HG02763 (cell line): Measurements from ENCODE around the gene MDGA2.
"Not testable (repeated sequence)": the region's sequence is repeated elsewhere in the genome, so short reads cannot be mapped to it uniquely, and the experiment has no call there.

Experiments
- ATAC-seq: cut with Tn5 transposase; IDR thresholded peaks from one replicate; pipeline ENCODE4 v1.9.1; 2021; ENCODE audit warnings: mild to moderate bottlenecking, moderate library complexity; ENCODE audit not compliant: unreplicated experiment

Gene MDGA2

GRCh38 chr14:47626151-47627035 is 49.0 kb downstream of the MDGA2 start:
- no peak for ATAC-seq

DNA sequence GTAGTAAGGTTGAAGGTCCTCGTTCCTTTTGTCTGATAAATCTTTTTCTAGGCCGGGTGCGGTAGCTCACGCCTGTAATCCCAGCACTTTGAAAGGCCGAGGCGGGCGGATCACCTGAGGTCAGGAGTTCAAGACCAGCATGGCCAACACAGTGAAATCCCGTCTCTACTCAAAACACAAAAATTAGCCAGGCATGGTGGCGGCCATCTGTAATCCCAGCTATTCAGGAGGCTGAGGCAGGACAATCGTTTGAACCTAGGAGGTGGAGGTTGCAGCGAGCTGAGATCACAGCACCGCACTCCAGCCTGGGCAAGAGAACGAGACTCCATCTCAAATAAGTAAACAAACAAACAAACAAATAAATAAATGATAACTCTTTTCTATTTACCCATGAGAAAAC is 51.3 kb downstream of the MDGA2 start:
- not testable (repeated sequence) for ATAC-seq

- no peak for ATAC-seq
Observed at GRCh38 chr14:47619392-47619791, 56.0 kb downstream of the MDGA2 start.

DNA sequence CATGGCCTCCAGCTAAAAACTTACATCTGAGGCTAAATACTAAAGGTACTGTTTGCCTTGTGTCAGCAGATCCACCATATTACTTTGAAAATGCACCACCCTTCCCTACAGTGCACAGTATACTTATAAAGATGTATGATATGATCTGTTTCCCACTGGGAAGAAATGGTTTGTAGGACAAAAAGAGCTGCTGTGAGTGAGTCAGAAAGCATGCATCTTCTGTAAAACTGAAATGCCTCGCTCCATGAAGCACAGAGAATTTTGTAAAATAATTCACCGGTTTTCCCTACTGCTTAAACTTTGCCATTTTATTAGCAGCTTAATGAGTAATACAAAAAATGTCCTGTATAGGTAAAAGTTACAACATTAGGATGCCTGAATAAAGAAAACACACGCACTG is 68.8 kb downstream of the MDGA2 start:
- no peak for ATAC-seq

- ATAC-seq = peak; percentile 26
Observed at GRCh38 chr14:47596860-47597259, 78.5 kb downstream of the MDGA2 start.

- peak; percentile 71 for ATAC-seq
Observed at GRCh38 chr14:47596232-47596631, 79.2 kb downstream of the MDGA2 start.

DNA sequence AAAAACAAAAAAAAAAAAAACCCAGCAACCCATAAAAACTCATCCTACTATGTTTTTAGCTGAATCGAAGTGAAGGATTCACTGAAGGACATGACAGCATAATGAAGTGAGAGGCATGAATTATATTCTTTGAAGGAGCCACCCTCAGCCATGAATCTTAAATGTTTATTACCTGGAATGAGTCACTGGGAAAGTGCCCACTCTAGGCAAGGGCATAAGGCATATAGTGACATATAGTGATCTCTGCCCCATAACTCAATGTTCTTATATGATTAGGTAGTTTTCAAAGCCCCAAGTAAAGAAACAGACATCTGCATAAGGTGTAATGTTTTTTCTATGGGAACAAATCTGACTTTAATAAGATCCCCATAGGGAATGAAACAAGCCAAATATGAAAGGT is 79.9 kb downstream of the MDGA2 start:
- no peak for ATAC-seq

GRCh38 chr14:47590767-47591495 is 84.5 kb downstream of the MDGA2 start:
- no peak for ATAC-seq

- ATAC-seq = no peak
Observed at GRCh38 chr14:47585447-47585846, 90.0 kb downstream of the MDGA2 start.

DNA sequence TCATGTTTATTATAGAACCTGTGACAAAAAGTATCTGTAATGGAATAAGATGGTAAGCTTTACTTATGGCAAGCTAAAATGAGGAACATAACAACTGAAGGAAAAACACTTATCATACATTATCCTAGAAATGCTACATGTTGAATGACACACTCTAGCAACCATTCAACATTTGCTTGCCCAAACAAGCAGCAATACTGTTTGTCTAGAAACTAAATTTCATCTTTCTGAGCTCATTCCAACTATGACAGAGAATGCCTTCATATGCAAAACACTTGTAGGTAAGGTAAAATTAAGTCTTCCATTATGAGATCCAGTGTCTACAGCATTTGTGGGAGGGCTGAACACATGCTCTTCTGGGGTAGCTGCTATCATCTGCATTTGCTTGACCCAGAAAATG is 108.1 kb downstream of the MDGA2 start:
- no peak for ATAC-seq

GRCh38 chr14:47557894-47558293 is 117.5 kb downstream of the MDGA2 start:
- no peak for ATAC-seq

GRCh38 chr14:47555333-47555732 is 120.1 kb downstream of the MDGA2 start:
- ATAC-seq = no peak

DNA sequence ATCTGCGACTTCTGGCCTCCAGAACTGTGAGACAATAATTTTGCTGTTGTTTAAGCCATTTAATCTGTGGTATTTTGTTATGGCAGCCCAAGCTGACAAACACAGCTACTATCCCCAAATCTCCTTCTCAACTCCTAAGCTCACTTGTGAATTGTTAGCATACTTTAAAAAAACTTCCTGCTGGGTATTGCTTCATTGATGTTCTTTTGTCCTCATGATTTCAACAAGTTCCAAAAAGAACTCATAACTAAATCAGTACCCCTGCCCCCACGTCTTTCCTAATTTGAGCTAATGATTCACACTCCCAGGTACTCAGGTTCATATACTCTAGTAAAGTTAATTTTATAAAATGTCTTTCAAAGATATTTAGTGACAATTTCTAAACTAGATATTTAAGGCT is 125.5 kb downstream of the MDGA2 start:
- no peak for ATAC-seq

GRCh38 chr14:47543459-47543858 is 131.9 kb downstream of the MDGA2 start:
- no peak for ATAC-seq

DNA sequence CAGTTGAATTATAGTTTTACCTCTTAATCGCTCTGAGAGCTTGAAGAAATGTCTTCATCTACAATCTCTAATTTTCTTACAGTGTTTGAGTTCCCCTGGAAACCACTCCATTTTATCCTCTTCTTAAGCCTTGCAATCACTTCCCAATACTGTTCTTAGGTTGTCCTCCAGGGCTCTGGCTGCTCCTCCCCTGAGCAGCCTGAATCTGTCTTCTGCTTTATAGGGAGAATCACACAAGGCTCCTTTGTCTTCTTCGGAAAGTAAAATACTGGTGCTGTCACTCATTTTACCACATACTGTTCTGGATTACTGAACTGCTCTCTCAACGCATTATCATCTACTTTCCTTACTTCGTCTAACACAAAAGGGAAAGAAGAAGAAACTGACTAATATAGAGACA is 133.7 kb downstream of the MDGA2 start:
- no peak for ATAC-seq

GRCh38 chr14:47539031-47539461 is 136.4 kb downstream of the MDGA2 start:
- ATAC-seq = no peak

DNA sequence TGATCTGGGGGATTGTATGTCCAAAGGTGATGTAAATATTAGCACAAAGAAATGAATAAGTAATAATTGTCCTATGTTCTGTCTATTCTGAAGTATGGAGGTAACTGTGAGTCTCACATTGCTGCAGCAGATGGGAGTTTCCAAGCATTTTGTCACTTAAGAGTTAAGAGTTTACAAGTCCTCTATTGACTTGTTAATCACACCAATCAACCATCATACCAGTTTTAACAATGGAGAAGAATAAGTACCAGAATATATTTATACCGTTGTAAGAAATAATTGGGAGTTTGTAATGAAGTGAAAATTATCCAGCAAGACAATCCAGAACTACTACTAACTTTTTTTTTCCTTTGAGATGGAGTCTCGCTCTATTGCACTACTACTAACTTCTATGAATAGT is 139.1 kb downstream of the MDGA2 start:
- ATAC-seq = no peak

- no peak for ATAC-seq
Observed at GRCh38 chr14:47526591-47527244, 148.7 kb downstream of the MDGA2 start.

DNA sequence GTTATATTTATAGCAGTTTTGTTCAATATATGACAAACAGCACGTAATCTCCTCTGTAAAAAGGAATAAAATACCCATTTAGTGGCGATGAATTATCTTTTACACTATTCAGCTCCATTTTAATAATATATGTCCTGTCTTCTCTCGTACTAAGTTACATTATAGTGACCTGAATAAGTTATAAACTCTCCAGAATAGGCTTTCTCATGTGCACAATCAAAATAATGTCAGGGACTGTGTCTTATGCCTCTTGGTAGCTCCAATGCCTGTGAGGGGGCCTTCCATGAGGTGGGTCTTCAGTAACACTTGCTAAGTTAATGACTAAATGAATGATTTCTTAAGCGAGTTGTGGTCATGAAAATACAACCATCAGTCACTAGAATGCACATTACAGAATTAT is 150.9 kb downstream of the MDGA2 start:
- ATAC-seq = no peak

DNA sequence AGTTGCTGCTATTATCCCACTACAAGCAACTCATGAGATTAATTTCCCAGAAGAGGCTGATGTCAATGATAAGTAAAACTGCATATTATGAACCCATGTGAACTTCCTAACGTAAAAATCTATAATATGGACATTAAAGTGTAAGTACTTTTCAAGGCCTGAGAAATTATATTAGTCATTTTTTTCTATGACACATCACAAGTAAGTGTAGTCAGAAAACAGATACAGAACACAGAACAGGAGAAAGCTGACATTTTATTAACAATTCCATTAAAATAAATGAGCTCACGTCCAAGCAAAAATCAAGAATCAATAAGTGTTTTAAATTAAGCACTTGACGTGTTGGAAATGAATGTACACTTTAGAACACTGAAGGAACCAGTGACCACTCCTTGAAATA is 155.0 kb downstream of the MDGA2 start:
- ATAC-seq = no peak

DNA sequence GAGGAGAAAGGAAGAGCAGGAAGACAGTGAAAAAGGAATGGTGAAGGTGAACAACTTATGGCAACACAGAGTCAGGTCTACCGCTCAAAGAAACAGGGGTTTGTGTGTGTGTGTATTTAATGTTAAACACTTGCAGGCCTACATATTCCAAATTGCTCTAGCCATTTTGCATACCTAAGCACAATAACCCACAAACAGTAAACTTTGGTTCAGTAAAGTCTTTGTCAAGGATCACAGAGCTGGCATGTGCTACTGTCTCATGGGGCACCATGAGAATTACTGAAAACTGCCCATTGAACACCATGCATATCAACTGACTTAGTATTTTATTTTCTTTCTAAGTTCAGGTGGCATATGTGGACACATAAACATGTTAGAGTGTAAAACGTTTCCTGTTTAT is 163.6 kb downstream of the MDGA2 start:
- no peak for ATAC-seq

GRCh38 chr14:47509957-47510356 is 165.4 kb downstream of the MDGA2 start:
- ATAC-seq = no peak
